ENCODE results near the gene RENBP. TPM values are rescaled to one million over a fixed set of nuclear protein-coding genes. Genes with fewer than 3 reads are reported as not detected.

The RENBP gene
- total and polyA plus RNA-seq, 9 of the 15 experiments (the other 6 are each of a cell fraction or from before 2014, with no cell fraction given) = 0.07 to 14.8 (median 10.6) TPM; not detected in 1

DNA sequence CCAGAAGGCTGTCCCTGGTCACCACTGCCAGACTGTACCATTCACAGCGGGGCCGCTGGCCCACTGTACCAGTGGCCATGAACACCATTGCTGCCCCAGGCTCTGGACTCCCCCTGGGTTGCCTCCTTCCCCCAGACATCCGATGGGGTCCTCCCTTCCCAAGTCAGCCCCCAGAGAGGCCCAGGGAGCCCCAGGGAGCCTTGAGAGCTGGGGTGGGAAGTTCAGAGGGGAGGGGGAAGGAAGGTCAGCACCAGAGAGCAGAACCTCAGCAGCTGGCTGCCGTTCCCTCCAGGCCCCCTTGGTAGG is 17.9 kb downstream of the RENBP start (continued):
- TF ChIP-seq POLR2B (IDR thresholded peaks at IDR 0.05; ENCODE audit: low read depth, partially characterized antibody) = peak; percentile 38
- peak; percentile 72 for TF ChIP-seq ZBTB7A (IDR thresholded peaks at IDR 0.05; ENCODE audit: borderline replicate concordance, control insufficient read depth, low read depth, low read length)
- no peak for TF ChIP-seq TBL1XR1 (IDR thresholded peaks at IDR 0.05; ENCODE audit: low read length in 2 of 2)

DNA sequence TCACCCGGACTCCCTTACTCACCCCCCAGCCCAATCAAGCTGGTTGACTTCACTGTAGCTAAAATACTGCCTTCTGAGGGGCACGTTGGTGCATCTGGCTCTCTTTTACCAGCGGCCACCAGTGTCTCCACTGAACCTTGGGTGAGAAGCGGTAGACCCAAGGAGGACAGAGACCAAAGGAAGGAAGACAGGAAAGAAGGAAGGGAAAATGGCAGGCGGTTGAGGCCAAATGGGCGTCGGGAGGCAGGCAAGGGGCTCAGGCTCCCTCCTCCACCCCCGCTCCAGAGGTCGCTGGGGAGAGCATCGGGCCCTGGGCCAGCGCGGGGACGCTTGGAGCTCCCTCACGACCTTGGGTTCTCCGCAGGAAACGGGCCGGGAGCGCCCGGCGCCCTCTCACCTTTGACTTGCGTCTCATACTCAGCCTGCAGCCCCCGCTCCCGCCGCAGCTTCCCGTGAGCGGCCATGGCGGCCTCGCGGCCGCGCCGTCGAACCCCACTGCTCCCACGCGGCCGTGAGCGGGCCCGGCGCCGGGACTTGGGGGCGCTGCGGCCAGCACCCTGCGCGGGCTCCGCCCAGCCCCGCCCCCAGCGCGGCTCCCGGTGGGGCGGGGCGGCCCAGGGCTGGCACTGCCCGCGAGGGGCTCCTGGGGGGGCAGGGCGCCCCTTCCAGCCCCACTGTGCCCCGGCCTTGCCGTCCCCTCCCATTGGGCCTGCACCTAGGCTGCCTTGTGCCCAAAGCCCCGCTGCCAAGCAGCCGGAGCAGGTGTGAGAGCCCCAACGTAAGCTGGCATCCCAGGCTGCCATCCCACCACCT is 18.5 kb downstream of the RENBP start, which contains the start of gene ARHGAP4:
TSS of gene ARHGAP4 (minus strand) at position 526 of the 813 bp plus-strand sequence. CDS start at position 464, 62 bp downstream.
- ChIA-PET POLR2A (interaction anchor here (0.6 to 2.3 kb wide), 18 partner anchors 8 to 486 kb away, joined by 3 to 9 read pairs (median 4); partner anchors contain the start of genes IDH3G, NAA10, RENBP and SSR4), CTCF (ENCODE audit: low intra/inter-chr PET ratio) (no interaction called here)
- H3K9me1 ChIP-seq (ENCODE audit: control insufficient read depth, insufficient read depth, low read length) = no peaks in the 10 kb centered on the region
- DNase-seq (ENCODE audit: extremely low read depth in 1 of 4, low spot score in 3 of 4) = peak; percentile 69 to 76 (median 73)
- H2AFZ ChIP-seq (ENCODE audit: low read depth, low read length) = peak within 1 kb of the TSS; percentile 74
- H3K9me3 ChIP-seq (replicated peaks; ENCODE audit: control insufficient read depth, insufficient read depth, low read depth, low read length) = no peaks in the 10 kb centered on the region
- H3K79me2 ChIP-seq (ENCODE audit: control insufficient read depth, insufficient read depth, low read length) = peaks cover 47% of the 10 kb centered on the region
- WGBS (ENCODE audit: insufficient coverage, low coverage, missing lambda C conversion rate) = 2% methylated on average over 18 of the region's 59 CpGs
- FAIRE-seq = no peak
- H3K27ac ChIP-seq (ENCODE audit: extremely low read depth, low read depth, low read length) = peak within 1 kb of the TSS; percentile 98
- no peaks in the 10 kb centered on the region for H4K20me1 ChIP-seq (replicated peaks; ENCODE audit: control insufficient read depth, insufficient read depth, low read length)
- no peaks in the 10 kb centered on the region for H3K27me3 ChIP-seq (ENCODE audit: control insufficient read depth in 2 of 2, insufficient read depth in 2 of 2, low read length in 2 of 2)
- intact Hi-C loops (cut with micrococcal nuclease) = loop anchor here (5.0 kb wide), 1 partner anchor 159 kb away; no protein-coding TSS in a partner anchor
- H3K4me1 ChIP-seq (replicated peaks in 1 of 2; ENCODE audit: control insufficient read depth in 2 of 2, insufficient read depth in 2 of 2, low read length in 2 of 2) = peaks cover 27 to 70% of the 10 kb centered on the region in 2 experiments; a peak in 4 of 5 replicates
- H3K9ac ChIP-seq (ENCODE audit: insufficient read depth in 1 of 2, low read depth in 2 of 2, low read length in 2 of 2) = peak within 1 kb of the TSS; percentile 93 to 96
- ATAC-seq = peak; percentile 19
- H3K4me3 ChIP-seq = peak within 1 kb of the TSS; percentile 58
- H3K4me2 ChIP-seq (ENCODE audit: insufficient read depth, low read length) = peak within 1 kb of the TSS; percentile 97
- in situ Hi-C loops (cut with MboI) = no loop called here
- H3K36me3 ChIP-seq (ENCODE audit: control insufficient read depth, insufficient read depth, low read length) = peaks cover 26% of the 10 kb centered on the region
- TSS peak; percentile 100 for BruUV-seq (replicated peaks)
- TF ChIP-seq CBX3 (IDR thresholded peaks at IDR 0.05; ENCODE audit: borderline replicate concordance in 1 of 2, low read length in 2 of 2) = peak in 1 of 2 experiments; percentile 28; a peak in 1 of 3 replicates
- TF ChIP-seq, protein P1, sequence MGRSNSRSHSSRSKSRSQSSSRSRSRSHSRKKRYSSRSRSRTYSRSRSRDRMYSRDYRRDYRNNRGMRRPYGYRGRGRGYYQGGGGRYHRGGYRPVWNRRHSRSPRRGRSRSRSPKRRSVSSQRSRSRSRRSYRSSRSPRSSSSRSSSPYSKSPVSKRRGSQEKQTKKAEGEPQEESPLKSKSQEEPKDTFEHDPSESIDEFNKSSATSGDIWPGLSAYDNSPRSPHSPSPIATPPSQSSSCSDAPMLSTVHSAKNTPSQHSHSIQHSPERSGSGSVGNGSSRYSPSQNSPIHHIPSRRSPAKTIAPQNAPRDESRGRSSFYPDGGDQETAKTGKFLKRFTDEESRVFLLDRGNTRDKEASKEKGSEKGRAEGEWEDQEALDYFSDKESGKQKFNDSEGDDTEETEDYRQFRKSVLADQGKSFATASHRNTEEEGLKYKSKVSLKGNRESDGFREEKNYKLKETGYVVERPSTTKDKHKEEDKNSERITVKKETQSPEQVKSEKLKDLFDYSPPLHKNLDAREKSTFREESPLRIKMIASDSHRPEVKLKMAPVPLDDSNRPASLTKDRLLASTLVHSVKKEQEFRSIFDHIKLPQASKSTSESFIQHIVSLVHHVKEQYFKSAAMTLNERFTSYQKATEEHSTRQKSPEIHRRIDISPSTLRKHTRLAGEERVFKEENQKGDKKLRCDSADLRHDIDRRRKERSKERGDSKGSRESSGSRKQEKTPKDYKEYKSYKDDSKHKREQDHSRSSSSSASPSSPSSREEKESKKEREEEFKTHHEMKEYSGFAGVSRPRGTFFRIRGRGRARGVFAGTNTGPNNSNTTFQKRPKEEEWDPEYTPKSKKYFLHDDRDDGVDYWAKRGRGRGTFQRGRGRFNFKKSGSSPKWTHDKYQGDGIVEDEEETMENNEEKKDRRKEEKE (IDR thresholded peaks at IDR 0.05; ENCODE audit: borderline replicate concordance in 1 of 2, control insufficient read depth in 1 of 2, low read depth in 2 of 2, low read length in 1 of 2) = peak in 1 of 2 experiments; percentile 94; a peak in 2 of 4 replicates
- peak; percentile 5; the same call in 1 of the 2 replicates for TF ChIP-seq MEF2A (IDR thresholded peaks at IDR 0.05; ENCODE audit: control insufficient read depth, low read depth, low read length)
- 0 out of 2 replicates have a peak, but pooled peaks have one; percentile 29 for TF ChIP-seq THRAP3 (IDR thresholded peaks at IDR 0.05; ENCODE audit: borderline replicate concordance)
- TF ChIP-seq RB1 (IDR thresholded peaks at IDR 0.05; ENCODE audit: low read depth) = peak; percentile 67; the same call in 1 of the 2 replicates
- no peak for TF ChIP-seq SMAD2 (IDR thresholded peaks at IDR 0.05; ENCODE audit: low read depth, low read length)
